Spinal cord (tissue), 10 donors: Measurements from ENCODE around the gene HK3. TPM values are rescaled to one million over a fixed set of nuclear protein-coding genes. Genes with fewer than 3 reads are reported as not detected.

Experiments used
- DNase-seq, 6 donors: peaks; one replicate each; pipeline versions ENCODE4 v3.0.0 to v3.0.0-alpha.2; 2013 to 2015; ENCODE audit warnings: low spot score in 6 of 6, low read depth in 4 of 6
- H3K27ac ChIP-seq: one replicate; pipeline ENCODE4 v1.5.1; 2013; ENCODE audit warnings: low read depth, low read length, control low read depth
- H3K27me3 ChIP-seq: one replicate; pipeline ENCODE4 v1.6.1; 2013; ENCODE audit warnings: low read length; ENCODE audit not compliant: control insufficient read depth, insufficient read depth
- H3K36me3 ChIP-seq: one replicate; pipeline ENCODE4 v1.6.1; 2013; ENCODE audit warnings: low read length; ENCODE audit not compliant: control insufficient read depth, insufficient read depth
- H3K4me1 ChIP-seq: one replicate; pipeline ENCODE4 v1.6.1; 2013; ENCODE audit warnings: low read length; ENCODE audit not compliant: control insufficient read depth, insufficient read depth
- H3K4me3 ChIP-seq: one replicate; pipeline ENCODE4 v1.5.1; 2013; ENCODE audit warnings: low read depth, low read length, control low read depth
- H3K9me3 ChIP-seq: one replicate; pipeline ENCODE4 v1.6.1; 2013; ENCODE audit warnings: low read length; ENCODE audit not compliant: control insufficient read depth, insufficient read depth
- WGBS: methylation state at CpG from one replicate; pipeline ENCODE4 v1.1.5; 2013; ENCODE audit warnings: missing lambda C conversion rate; ENCODE audit not compliant: insufficient coverage; 5-methylcytosine and 5-hydroxymethylcytosine counted together
- long read RNA-seq, 4 donors: transcript quantifications; one replicate each; lab custom pipeline, GENCODE V29; 2026
- polyA plus RNA-seq, 2 donors: library from polyadenylated mRNA; unstranded; fragments of 120-200 nt; gene quantifications; one replicate each; pipeline ENCODE4 v1.2.1, GENCODE V29; 2013; ENCODE audit not compliant: insufficient read length in 2 of 2
- total RNA-seq, 2 donors: library from RNA; depleted of rRNA in 1 of 2; stranded (reverse); fragments of 120-200 nt in 1 of 2; fragments of >200 nt in 1 of 2; gene quantifications; one replicate each; pipeline versions ENCODE4 v1.2.3 to v1.2.4, GENCODE V29; 2013 to 2014
- donor health status: healthy.

HK3 gene, protein sequence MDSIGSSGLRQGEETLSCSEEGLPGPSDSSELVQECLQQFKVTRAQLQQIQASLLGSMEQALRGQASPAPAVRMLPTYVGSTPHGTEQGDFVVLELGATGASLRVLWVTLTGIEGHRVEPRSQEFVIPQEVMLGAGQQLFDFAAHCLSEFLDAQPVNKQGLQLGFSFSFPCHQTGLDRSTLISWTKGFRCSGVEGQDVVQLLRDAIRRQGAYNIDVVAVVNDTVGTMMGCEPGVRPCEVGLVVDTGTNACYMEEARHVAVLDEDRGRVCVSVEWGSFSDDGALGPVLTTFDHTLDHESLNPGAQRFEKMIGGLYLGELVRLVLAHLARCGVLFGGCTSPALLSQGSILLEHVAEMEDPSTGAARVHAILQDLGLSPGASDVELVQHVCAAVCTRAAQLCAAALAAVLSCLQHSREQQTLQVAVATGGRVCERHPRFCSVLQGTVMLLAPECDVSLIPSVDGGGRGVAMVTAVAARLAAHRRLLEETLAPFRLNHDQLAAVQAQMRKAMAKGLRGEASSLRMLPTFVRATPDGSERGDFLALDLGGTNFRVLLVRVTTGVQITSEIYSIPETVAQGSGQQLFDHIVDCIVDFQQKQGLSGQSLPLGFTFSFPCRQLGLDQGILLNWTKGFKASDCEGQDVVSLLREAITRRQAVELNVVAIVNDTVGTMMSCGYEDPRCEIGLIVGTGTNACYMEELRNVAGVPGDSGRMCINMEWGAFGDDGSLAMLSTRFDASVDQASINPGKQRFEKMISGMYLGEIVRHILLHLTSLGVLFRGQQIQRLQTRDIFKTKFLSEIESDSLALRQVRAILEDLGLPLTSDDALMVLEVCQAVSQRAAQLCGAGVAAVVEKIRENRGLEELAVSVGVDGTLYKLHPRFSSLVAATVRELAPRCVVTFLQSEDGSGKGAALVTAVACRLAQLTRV
- 1 to 10 TPM in 1 of 2 donors, under 1 TPM in 1; 0.66 to 4.9 TPM for total RNA-seq
- 1 to 10 TPM in 1 of 2 donors, under 1 TPM in 1; 0.74 to 1.6 TPM for polyA plus RNA-seq
- long read RNA-seq, donor 1: 0 reads
- long read RNA-seq, donor 2: 0 reads
- long read RNA-seq, donor 3: 0 reads
- long read RNA-seq, donor 4: 0 reads

- no peak for DNase-seq
- H3K27ac ChIP-seq: no peak within 1 kb of the TSS
- no peak within 1 kb of the TSS for H3K4me3 ChIP-seq
- H3K9me3 ChIP-seq: no peaks in the 10 kb centered on the region
- peaks cover 10% of the 10 kb centered on the region for H3K36me3 ChIP-seq
- no peaks in the 10 kb centered on the region for H3K27me3 ChIP-seq
- peaks cover 5% of the 10 kb centered on the region for H3K4me1 ChIP-seq
- WGBS: 75% methylated on average over 7 of the region's 9 CpGs
Measured at GRCh38 chr5:176899296-176899891, at the start of gene HK3. Gene HK3 (minus strand): TSS chr5:176899346. CDS start chr5:176896159, 3,187 bp downstream.

- Histone ChIP-seq H3K4me3 (no peak overlapping the region), H3K4me1 (no peaks in the 10 kb centered on the region), H3K36me3 (peaks cover 17% of the 10 kb centered on the region), H3K27me3 (no peaks in the 10 kb centered on the region), H3K27ac (no peak overlapping the region), H3K9me3 (no peaks in the 10 kb centered on the region)
- whole genome bisulfite sequencing: no CpG with 5 or more reads among the region's 1 CpG
- DNase-seq: no peak
Measured at GRCh38 chr5:176948458-176948857, 49.3 kb upstream of the HK3 start.

GRCh38 chr5:176947847-176948246 is 48.7 kb upstream of the HK3 start:
- DNase-seq: no peak
- Histone ChIP-seq H3K27me3 (no peaks in the 10 kb centered on the region), H3K9me3 (no peaks in the 10 kb centered on the region), H3K36me3 (peaks cover 19% of the 10 kb centered on the region), H3K4me3 (no peak overlapping the region), H3K27ac (no peak overlapping the region), H3K4me1 (no peaks in the 10 kb centered on the region)
- WGBS: 100% methylated on average over 1 of the region's 2 CpGs

DNA sequence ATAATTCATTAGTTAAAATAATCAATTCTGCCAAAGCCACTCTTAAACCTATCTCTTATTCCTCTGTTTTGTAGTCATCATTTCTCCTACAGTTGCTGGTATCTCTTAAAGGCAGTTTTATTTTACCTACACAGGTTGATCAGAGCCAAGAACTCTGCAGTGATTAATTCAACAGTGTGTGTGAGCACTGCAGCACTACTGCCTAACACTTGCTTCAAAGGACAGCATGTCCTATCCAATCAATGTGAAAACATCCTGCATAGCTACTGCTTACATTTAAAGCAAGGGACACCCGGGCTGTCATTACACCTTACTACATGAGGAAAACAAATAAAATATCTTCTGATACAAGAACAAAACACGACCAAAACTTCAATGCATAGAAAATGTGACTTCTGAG is 45.1 kb upstream of the HK3 start:
- no CpG with 5 or more reads among the region's 2 CpGs for WGBS
- H3K9me3 ChIP-seq: no peaks in the 10 kb centered on the region
- DNase-seq: no peak
- H3K27me3 ChIP-seq: no peaks in the 10 kb centered on the region
- no peak overlapping the region for H3K27ac ChIP-seq
- no peaks in the 10 kb centered on the region for H3K4me1 ChIP-seq
- H3K4me3 ChIP-seq: no peak overlapping the region
- H3K36me3 ChIP-seq: peaks cover 14% of the 10 kb centered on the region

DNA sequence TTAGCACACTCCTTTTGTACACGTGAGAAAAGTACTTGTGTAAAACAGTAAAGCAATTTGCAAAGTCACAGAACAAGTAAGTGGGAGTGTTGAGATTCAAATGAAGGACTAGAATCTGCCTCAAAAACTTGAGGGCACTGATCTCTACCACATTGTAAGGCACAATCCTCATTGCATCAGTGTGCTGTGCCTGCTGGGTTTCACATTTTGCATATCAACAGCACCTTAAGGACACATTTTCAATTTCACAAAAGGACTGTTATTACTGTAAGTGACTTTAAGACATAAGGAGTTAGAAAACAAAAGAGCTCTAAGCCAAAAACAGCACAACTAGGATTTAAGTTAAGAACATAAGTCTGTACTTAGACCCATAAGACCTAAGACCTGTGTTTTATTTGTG is 44.7 kb upstream of the HK3 start:
- peaks cover 14% of the 10 kb centered on the region for H3K36me3 ChIP-seq
- whole genome bisulfite sequencing: no CpG with 5 or more reads among the region's 1 CpG
- no peaks in the 10 kb centered on the region for H3K9me3 ChIP-seq
- no peaks in the 10 kb centered on the region for H3K27me3 ChIP-seq
- H3K4me1 ChIP-seq: no peaks in the 10 kb centered on the region
- H3K4me3 ChIP-seq: no peak overlapping the region
- DNase-seq: no peak
- H3K27ac ChIP-seq: no peak overlapping the region

- DNase-seq: no peak
- no peaks in the 10 kb centered on the region for H3K27me3 ChIP-seq
- no peaks in the 10 kb centered on the region for H3K4me1 ChIP-seq
- 93% methylated on average over 5 of the region's 9 CpGs for WGBS
- H3K9me3 ChIP-seq: no peaks in the 10 kb centered on the region
- no peak overlapping the region for H3K27ac ChIP-seq
- no peak overlapping the region for H3K4me3 ChIP-seq
- peaks cover 14% of the 10 kb centered on the region for H3K36me3 ChIP-seq
Measured at GRCh38 chr5:176941951-176942350, 42.8 kb upstream of the HK3 start.

GRCh38 chr5:176938472-176938871 is 39.3 kb upstream of the HK3 start:
- DNase-seq: no peak
- no peaks in the 10 kb centered on the region for H3K9me3 ChIP-seq
- H3K36me3 ChIP-seq: peaks cover 9% of the 10 kb centered on the region
- no peak overlapping the region for H3K4me3 ChIP-seq
- H3K27me3 ChIP-seq: no peaks in the 10 kb centered on the region
- no CpG with 5 or more reads among the region's 1 CpG for WGBS
- no peaks in the 10 kb centered on the region for H3K4me1 ChIP-seq
- no peak overlapping the region for H3K27ac ChIP-seq

DNA sequence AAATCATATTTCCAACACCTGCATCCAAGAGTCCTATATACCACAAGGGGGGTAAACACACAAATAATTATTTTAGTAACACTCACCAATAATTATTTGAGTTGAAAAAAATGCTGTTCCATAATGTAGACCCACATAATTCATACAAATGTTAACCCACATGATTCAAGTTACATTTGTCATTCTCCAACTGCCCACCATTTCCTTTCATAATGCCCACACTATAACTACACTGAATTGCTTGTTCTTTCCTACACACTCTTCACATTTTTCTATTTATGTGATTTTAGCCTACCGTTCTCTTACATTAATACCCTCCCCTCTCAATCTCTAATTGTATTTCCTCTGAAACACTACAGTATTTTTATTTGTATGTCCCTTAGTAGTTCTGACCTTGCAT is 35.9 kb upstream of the HK3 start:
- no peak for DNase-seq
- Histone ChIP-seq H3K4me1 (no peaks in the 10 kb centered on the region), H3K27ac (no peak overlapping the region), H3K9me3 (no peaks in the 10 kb centered on the region), H3K36me3 (no peaks in the 10 kb centered on the region), H3K4me3 (no peak overlapping the region), H3K27me3 (no peaks in the 10 kb centered on the region)
- WGBS: no CpG with 5 or more reads among the region's 1 CpG

DNA sequence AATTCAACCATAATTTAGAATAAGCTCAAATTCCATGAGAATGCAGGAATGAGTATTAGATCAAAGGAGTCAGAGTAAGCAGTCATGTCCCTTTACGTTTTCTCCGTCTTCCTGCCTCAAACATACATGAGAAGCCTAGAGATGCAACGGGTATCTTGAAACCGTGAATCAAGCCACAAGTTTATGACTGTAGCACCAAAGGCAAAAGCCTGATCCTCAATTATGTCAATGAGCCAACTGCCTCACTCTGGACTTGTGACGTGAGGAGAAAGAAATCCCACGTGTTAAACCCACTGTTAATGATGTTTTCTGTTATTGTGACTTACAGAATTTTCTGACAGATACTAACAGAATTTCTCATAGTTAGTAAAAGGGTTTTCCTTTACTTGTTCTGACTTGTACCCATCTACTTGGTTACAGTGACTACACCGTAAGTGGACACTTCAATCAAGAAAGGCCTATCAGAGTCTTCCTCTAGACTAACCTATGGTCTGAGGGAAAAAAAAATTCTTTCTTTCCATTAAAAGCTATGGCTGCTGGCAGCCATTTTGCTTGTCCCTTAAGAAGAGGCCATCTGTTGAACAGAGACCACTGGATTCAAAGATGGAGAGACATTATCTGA is 35.3 kb upstream of the HK3 start:
- no CpG with 5 or more reads among the region's 7 CpGs for WGBS
- DNase-seq: no peak
- H3K27ac ChIP-seq: no peak overlapping the region
- H3K27me3 ChIP-seq: no peaks in the 10 kb centered on the region
- H3K36me3 ChIP-seq: no peaks in the 10 kb centered on the region
- H3K4me1 ChIP-seq: no peaks in the 10 kb centered on the region
- H3K4me3 ChIP-seq: no peak overlapping the region
- no peaks in the 10 kb centered on the region for H3K9me3 ChIP-seq
